ENCODE data around the gene TMCC2. TPM values are rescaled to one million over a fixed set of nuclear protein-coding genes. Genes with fewer than 3 reads are reported as not detected.

TMCC2 gene
- 1.4 to 1.8 TPM (median 1.6 TPM) in 5 replicates for total RNA-seq (2022; extraction: Qiagen RNA extraction)

GRCh38 chr1:205227584-205228013, at the start of gene TMCC2:
Gene TMCC2 (plus strand): TSS chr1:205227946. CDS start chr1:205228565, 619 bp downstream.

GRCh38 chr1:205211169-205211838, 16.4 kb upstream of the TMCC2 start, which contains the start of gene DSTYK:
Gene DSTYK (minus strand): TSS chr1:205211702. CDS start chr1:205211535, 167 bp downstream.

GRCh38 chr1:205321162-205321958, 93.6 kb downstream of the TMCC2 start, which contains the start of gene NUAK2:
Gene NUAK2 (minus strand): TSS chr1:205321745. CDS start chr1:205321628, 117 bp downstream.

Other genes with a start within 250 kb of the TMCC2 start
- 0.02 to 0.07 TPM (median 0.03 TPM) in 4 of 5 replicates, not detected in the other for gene CNTN2, start 184.7 kb upstream of the TMCC2 start, total RNA-seq (2022; extraction: Qiagen RNA extraction)
- 1.3 to 2.3 TPM (median 2.0 TPM) in 5 replicates for gene TMEM81, start 143.5 kb upstream of the TMCC2 start, total RNA-seq (2022; extraction: Qiagen RNA extraction)
- 10.5 to 14.3 TPM (median 11.3 TPM) in 5 replicates for gene RBBP5, start 106.0 kb upstream of the TMCC2 start, total RNA-seq (2022; extraction: Qiagen RNA extraction)
- 6.9 to 9.2 TPM (median 8.0 TPM) in 5 replicates for gene DSTYK, start 16.2 kb upstream of the TMCC2 start, total RNA-seq (2022; extraction: Qiagen RNA extraction)
- gene NUAK2, start 93.8 kb downstream of the TMCC2 start, total RNA-seq (2022; extraction: Qiagen RNA extraction): 21.3 to 27.0 TPM (median 24.7 TPM) in 5 replicates
- 0.63 to 1.4 TPM (median 0.78 TPM) in 5 replicates for gene KLHDC8A, start 129.0 kb downstream of the TMCC2 start, total RNA-seq (2022; extraction: Qiagen RNA extraction)
- gene LEMD1, start 194.1 kb downstream of the TMCC2 start, total RNA-seq (2022; extraction: Qiagen RNA extraction): 0.15 TPM in 1 of 5 replicates, not detected in the others
- 0.03 TPM in 1 of 5 replicates, not detected in the others for gene BLACAT1, start 228.1 kb downstream of the TMCC2 start, total RNA-seq (2022; extraction: Qiagen RNA extraction)